Nucleus accumbens (tissue), 56 donors: ENCODE measurements around the gene SRSF5.
A peak's percentile ranks its signal among the peaks of the same experiment; 100 is the strongest.
"Not testable (repeated sequence)": the region's sequence is repeated elsewhere in the genome, so short reads cannot be mapped to it uniquely, and the experiment has no call there.

ENCODE experiments used
- DNase-seq, 56 donors: peaks; one replicate each; lab custom pipeline; 2025; lab: John Stamatoyannopoulos, UW

The SRSF5 gene

DNA sequence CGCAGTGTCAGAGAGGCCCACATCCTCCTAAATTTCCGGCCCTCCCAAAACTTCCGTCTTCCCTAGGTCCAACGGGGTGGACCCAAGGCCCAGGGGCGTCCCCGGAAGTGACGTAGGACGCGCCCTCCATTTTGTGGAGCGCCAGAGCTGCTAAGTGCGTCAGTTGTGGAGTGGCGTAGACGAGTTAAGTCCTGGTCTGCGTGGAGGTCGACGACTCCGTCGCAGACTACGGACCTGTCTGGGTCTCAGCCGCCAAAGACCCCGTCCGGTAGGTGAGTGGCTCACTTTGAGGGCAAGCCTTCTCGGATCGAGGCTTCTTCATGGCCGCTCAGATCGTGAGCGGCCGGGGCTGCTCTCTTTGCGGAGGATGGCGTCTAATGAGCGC lies at the start of gene SRSF5:
TSS of gene SRSF5 (plus strand) at position 159 of the 385 bp plus-strand sequence. CDS start 1,015 bp downstream, outside the sequence.
- DNase-seq = peak; percentile 67 to 97 (median 91)

DNA sequence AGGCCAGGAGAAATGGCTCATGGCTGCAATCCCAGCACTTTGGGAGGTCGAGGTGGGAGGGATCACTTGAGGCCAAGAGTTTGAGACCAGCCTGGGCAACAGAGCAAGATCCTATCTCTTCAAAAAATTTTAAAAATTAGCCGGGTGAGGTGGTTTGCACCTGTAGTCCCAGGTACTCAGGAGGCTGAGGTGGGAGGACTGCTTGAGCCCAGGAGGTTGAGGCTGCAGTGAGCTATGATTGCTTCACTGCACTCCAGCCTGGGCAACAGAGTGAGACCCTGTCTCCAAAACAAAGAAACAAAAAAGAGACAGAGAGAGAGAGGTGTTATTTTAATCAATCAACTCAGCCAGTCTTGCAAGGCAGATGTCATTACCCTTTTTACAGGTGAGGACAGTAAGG lies 48.3 kb upstream of the SRSF5 start:
- not testable (repeated sequence) for DNase-seq

- no peak for DNase-seq
Observed at GRCh38 chr14:69719501-69719951, 47.4 kb upstream of the SRSF5 start.

GRCh38 chr14:69720912-69721311 lies 46.0 kb upstream of the SRSF5 start:
- DNase-seq = no peak

DNA sequence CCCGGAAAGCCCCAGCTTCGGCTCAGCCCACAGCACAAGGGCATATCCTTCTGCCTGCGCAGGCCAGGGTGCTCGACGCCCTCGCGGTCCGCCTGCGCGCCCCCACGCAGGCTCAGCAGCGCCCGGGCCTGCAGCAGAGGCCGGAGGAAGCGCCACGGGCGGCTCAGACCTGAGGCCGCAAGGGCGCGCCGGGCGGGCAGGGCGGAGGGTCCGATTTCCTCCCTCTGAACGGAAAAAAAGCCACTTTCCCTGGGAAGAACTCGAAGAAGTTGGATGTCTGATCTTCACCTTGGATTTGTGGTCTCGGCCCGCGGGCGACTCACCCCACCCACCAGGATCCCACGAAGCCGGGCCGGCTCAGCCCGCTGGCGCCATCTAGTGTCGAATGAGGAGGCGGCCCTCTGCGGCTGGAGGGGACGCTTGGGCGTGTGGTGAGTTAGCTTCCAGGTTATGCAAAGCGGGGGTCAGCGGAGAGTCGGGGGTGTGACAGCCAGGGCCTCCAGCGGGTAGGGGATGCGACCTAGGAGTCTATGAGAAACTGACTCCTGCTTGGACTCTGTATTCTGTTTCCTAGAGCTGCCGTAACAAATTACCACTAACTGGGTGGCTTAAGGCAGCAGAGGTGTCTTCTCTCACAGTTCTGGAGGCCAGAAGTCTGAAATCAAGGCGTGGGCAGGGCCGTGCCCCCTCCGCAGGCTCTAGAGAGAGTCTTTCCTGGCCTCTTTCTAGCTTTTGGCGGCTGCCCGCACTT lies 40.0 kb upstream of the SRSF5 start:
- peak in 51 of 56 donors; percentile 12 to 89 (median 64) for DNase-seq

- no peak for DNase-seq
Observed at GRCh38 chr14:69727860-69728259, 39.1 kb upstream of the SRSF5 start.

- not testable (repeated sequence) for DNase-seq
Observed at GRCh38 chr14:69731919-69732598, 34.9 kb upstream of the SRSF5 start.

DNA sequence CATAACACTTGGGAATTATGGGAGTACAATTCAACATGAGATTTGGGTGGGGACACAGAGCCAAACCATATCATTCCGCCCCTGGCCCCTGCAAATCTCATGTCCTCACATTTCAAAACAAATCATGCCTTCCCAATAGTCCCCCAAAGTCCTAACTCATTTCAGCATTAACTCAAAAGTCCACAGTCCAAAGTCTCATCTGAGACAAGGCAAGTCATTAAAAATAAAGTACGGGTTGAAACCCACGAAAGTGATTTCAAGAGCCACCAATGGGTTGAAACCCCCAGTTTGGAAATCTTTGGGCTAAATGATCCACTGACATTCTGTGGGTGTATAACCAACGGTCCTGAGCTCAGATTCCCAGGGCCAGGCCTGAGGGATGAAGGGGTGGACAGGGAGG lies 30.5 kb upstream of the SRSF5 start:
- not testable (repeated sequence) for DNase-seq

DNA sequence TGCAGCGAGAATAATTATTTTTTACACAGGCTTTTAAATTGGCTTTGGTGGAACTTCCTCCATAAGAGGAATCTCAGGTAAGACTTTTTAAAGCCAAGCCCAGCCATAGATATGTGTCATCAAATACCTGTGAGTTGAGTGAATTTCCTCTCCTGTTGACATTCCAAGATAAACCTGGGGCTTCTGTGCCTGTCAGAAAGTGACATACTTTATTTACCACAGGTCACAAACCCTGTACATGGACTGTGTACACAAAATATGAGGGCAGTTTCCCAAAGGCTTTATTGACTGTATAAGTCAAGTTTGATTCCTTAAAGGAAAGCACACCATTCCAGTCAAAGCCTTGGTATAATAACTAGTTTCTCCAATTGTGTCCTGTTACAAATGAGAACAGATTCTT lies 25.9 kb upstream of the SRSF5 start:
- DNase-seq = no peak

- no peak for DNase-seq
Observed at GRCh38 chr14:69749956-69750355, 17.0 kb upstream of the SRSF5 start.

DNA sequence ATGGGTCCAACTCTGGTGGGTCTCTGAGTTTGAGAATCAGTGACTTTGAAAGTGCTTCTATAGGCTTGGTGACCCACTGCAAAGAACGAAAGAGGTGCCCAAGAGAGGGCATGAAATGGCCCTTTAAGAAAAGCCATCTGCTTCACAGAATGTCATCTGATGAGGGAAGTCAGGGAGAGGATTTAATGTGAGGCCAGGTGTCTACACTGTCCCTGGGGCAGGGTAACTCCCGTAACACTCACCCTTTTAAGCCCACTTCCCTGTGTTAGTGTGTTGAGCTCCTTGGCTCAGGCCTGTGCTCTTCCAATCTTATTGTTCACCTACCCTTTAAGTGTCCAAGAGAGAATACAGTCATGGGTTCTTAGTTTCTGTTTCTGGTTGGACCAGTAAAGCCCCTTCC lies 16.4 kb upstream of the SRSF5 start:
- no peak for DNase-seq

GRCh38 chr14:69752773-69753172 lies 14.2 kb upstream of the SRSF5 start:
- DNase-seq = no peak

DNA sequence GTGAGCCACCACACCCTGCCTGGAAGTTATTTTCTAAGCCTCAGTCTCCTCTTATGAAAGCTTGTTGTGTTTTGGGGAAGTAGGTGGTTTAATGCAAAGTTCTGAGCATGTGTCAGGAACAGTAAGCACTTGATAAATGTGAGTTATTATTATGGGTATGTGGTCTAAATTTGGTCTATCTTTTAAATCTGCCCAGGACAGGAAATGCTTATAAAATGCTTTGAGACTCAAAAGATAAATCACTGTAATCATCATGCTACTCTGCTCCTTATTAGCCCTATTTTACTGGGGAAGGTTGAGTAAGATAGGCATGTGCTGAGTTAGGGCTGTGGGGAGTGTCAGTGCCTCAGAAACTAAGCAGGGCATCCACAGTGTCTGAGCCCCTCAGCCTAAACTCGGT lies 13.1 kb upstream of the SRSF5 start:
- DNase-seq = no peak

DNA sequence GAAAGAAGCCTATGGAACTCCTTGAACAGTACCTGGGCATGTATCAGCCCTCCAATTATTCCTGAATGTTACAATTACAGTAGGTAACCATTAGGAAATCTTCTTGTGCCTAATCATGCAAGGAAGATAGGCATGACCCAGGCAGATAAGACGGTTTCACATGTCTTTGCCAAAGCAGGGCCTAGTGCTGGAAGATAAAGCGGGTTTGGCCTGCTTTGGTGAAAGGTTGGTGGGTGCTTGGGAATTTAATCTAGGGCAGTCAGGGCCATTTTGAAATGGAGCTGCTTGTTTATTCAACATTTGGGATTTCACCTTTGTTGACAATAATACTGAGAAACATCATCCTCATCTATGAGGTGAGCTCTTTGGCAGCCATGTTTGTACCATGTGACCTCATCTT lies 12.5 kb upstream of the SRSF5 start:
- no peak for DNase-seq

- DNase-seq = no peak
Observed at GRCh38 chr14:69755296-69755695, 11.6 kb upstream of the SRSF5 start.

- DNase-seq = no peak
Observed at GRCh38 chr14:69755784-69756183, 11.2 kb upstream of the SRSF5 start.

DNA sequence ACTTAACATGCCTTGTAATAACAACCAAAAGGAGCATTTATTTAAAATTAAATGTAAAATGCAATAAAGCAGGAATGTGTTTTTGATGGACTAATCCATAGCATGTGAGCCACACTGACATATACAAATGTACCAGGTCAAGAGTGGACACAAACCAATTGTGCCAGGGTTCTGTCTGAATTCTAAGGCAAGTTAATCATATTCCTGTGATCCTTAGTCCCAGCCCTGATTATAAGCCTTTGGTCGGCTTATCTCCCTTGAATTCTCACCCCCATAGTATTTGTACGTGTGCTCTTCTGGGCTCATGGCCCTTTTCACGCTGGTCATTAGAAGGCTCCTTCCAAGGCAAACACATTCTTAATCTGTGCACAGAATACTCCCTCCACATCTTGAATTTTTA lies 10.6 kb upstream of the SRSF5 start:
- DNase-seq = no peak

- no peak for DNase-seq
Observed at GRCh38 chr14:69760810-69761209, 6.1 kb upstream of the SRSF5 start.

GRCh38 chr14:69763761-69764510 lies 3.0 kb upstream of the SRSF5 start:
- DNase-seq = peak in 2 of 56 donors; percentile 2 to 13

- DNase-seq = peak in 55 of 56 donors; percentile 29 to 95 (median 84)
Observed at GRCh38 chr14:69767369-69767999, 542 bp downstream of the SRSF5 start.

DNA sequence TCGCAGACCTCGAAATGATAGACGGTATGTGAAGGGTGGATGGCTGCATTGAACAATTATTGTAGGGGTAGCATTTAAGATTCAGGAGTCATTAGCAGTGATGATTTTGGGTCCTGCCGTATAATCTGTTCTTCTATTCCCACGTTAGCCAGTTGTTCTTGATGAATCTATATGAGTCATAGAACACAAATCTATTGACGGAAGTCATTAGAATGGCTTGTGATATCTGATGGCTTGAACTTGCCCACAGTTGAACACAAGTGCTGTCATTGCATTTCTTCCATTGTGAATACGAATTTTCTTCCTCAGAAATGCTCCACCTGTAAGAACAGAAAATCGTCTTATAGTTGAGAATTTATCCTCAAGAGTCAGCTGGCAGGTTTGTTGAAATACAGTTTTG lies 1.9 kb downstream of the SRSF5 start:
- DNase-seq = no peak
